ENCODE results near the gene BLMH.

BLMH gene

DNA sequence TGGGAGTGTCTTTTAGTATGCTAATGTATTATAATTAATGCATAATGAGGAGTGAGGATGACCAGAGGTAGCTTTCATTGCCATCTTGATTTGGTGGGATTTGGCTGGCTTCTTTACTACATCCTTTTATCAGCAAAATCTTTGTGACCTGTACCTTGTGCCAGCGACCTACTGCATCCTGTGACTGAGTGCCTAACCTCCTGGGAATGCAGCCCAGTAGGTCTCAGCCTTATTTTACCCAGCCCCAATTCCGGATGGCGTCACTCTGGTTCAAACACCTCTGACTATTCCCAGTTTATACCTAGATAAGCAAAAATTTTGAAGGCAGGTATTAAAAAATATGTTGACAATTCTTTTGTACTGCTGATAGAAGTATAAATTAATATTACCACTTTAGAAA, 10.5 kb upstream of the BLMH start:
- Histone ChIP-seq H3K9ac (ENCODE audit: low read length) (no peak overlapping the region), H3K27ac (ENCODE audit: low read depth, low read length) (no peak overlapping the region), H3K9me3 (ENCODE audit: low read length) (no peaks in the 10 kb centered on the region), H3K27me3 (ENCODE audit: control insufficient read depth in 1 of 2, insufficient read depth in 2 of 2, low read length in 2 of 2) (no peaks in the 10 kb centered on the region), H3K36me3 (ENCODE audit: insufficient read depth, low read length) (no peaks in the 10 kb centered on the region), H3K4me1 (ENCODE audit: insufficient read depth, low read length) (no peaks in the 10 kb centered on the region), H3K4me3 (ENCODE audit: low read depth in 1 of 2, low read length in 2 of 2) (no peak overlapping the region)

DNA sequence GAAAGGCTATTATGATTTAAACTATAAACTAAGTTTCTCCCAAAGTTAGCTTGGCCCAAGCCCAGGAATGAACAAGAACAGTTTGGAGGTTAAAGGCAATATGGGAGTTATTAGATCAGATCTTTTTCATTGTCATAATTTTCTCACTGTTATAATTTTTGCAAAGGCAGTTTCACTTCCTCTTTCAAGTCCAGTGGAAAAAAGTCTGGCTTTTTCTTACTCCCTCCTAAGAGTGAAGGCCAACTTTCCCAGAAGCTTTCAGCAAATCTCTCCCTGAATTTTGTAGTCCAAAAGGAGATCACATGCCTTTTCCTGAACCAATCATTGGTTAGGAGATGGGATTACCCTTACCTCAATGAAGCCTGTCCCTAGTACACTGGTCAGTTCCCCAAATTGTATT, 9.1 kb upstream of the BLMH start:
- no peak overlapping the region for H3K27ac ChIP-seq (ENCODE audit: low read depth, low read length)
- no peaks in the 10 kb centered on the region for H3K27me3 ChIP-seq (ENCODE audit: control insufficient read depth in 1 of 2, insufficient read depth in 2 of 2, low read length in 2 of 2)
- no peaks in the 10 kb centered on the region for H3K9me3 ChIP-seq (ENCODE audit: low read length)
- H3K36me3 ChIP-seq (ENCODE audit: insufficient read depth, low read length), result no peaks in the 10 kb centered on the region
- H3K4me3 ChIP-seq (ENCODE audit: low read depth in 1 of 2, low read length in 2 of 2), result no peak overlapping the region
- no peaks in the 10 kb centered on the region for H3K4me1 ChIP-seq (ENCODE audit: insufficient read depth, low read length)
- H3K9ac ChIP-seq (ENCODE audit: low read length), result no peak overlapping the region

DNA sequence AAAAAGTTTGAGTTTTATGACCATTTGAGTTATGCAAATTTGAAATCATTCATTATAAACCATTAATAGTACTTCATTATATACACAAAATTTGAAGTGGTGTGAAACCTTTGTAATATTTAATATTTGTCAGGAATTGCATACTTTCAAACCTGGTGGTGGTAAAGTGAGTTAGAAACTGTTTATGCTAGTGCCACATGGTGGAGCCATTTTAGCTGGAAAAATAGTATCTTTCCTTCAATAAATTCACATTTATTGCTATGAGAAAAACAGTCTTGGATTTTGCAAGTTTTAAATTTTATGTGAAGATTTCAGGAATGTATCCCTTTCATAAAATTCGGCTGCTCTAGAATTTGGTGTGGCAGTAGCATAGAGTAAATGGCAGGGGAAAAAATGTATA, 7.3 kb upstream of the BLMH start:
- Histone ChIP-seq H3K4me1 (ENCODE audit: insufficient read depth, low read length) (no peaks in the 10 kb centered on the region), H3K36me3 (ENCODE audit: insufficient read depth, low read length) (no peaks in the 10 kb centered on the region), H3K9me3 (ENCODE audit: low read length) (no peaks in the 10 kb centered on the region), H3K4me3 (ENCODE audit: low read depth in 1 of 2, low read length in 2 of 2) (no peak overlapping the region), H3K27me3 (ENCODE audit: control insufficient read depth in 1 of 2, insufficient read depth in 2 of 2, low read length in 2 of 2) (no peaks in the 10 kb centered on the region), H3K9ac (ENCODE audit: low read length) (no peak overlapping the region), H3K27ac (ENCODE audit: low read depth, low read length) (no peak overlapping the region)

GRCh38 chr17:30297715-30298114, 6.0 kb upstream of the BLMH start:
- H3K27ac ChIP-seq (ENCODE audit: low read depth, low read length), result no peak overlapping the region
- H3K9me3 ChIP-seq (ENCODE audit: low read length), result no peaks in the 10 kb centered on the region
- H3K4me3 ChIP-seq (ENCODE audit: low read depth in 1 of 2, low read length in 2 of 2), result no peak overlapping the region
- no peaks in the 10 kb centered on the region for H3K27me3 ChIP-seq (ENCODE audit: control insufficient read depth in 1 of 2, insufficient read depth in 2 of 2, low read length in 2 of 2)
- no peak overlapping the region for H3K9ac ChIP-seq (ENCODE audit: low read length)
- no peaks in the 10 kb centered on the region for H3K4me1 ChIP-seq (ENCODE audit: insufficient read depth, low read length)
- no peaks in the 10 kb centered on the region for H3K36me3 ChIP-seq (ENCODE audit: insufficient read depth, low read length)

GRCh38 chr17:30296499-30297080, 4.8 kb upstream of the BLMH start:
- no peak overlapping the region for H3K4me3 ChIP-seq (ENCODE audit: low read depth in 1 of 2, low read length in 2 of 2)

GRCh38 chr17:30292286-30292858, 628 bp upstream of the BLMH start:
- Histone ChIP-seq H3K4me3 (ENCODE audit: low read depth in 1 of 2, low read length in 2 of 2) (peak overlapping the region; percentile 58 to 98), H3K27me3 (ENCODE audit: control insufficient read depth in 1 of 2, insufficient read depth in 2 of 2, low read length in 2 of 2) (no peaks in the 10 kb centered on the region), H3K9ac (ENCODE audit: low read length) (peak overlapping the region; percentile 55), H3K36me3 (ENCODE audit: insufficient read depth, low read length) (peaks cover 9% of the 10 kb centered on the region), H3K4me1 (ENCODE audit: insufficient read depth, low read length) (peaks cover 12% of the 10 kb centered on the region), H3K9me3 (ENCODE audit: low read length) (no peaks in the 10 kb centered on the region), H3K27ac (ENCODE audit: low read depth, low read length) (peak overlapping the region; percentile 74)

More at GRCh38 chr17:30296499-30297080, 4.8 kb upstream of the BLMH start:
- no peak overlapping the region for H3K27ac ChIP-seq (ENCODE audit: low read depth, low read length)
- H3K9ac ChIP-seq (ENCODE audit: low read length), result no peak overlapping the region
- H3K9me3 ChIP-seq (ENCODE audit: low read length), result no peaks in the 10 kb centered on the region
- no peaks in the 10 kb centered on the region for H3K4me1 ChIP-seq (ENCODE audit: insufficient read depth, low read length)
- no peaks in the 10 kb centered on the region for H3K36me3 ChIP-seq (ENCODE audit: insufficient read depth, low read length)
- H3K27me3 ChIP-seq (ENCODE audit: control insufficient read depth in 1 of 2, insufficient read depth in 2 of 2, low read length in 2 of 2), result no peaks in the 10 kb centered on the region

DNA sequence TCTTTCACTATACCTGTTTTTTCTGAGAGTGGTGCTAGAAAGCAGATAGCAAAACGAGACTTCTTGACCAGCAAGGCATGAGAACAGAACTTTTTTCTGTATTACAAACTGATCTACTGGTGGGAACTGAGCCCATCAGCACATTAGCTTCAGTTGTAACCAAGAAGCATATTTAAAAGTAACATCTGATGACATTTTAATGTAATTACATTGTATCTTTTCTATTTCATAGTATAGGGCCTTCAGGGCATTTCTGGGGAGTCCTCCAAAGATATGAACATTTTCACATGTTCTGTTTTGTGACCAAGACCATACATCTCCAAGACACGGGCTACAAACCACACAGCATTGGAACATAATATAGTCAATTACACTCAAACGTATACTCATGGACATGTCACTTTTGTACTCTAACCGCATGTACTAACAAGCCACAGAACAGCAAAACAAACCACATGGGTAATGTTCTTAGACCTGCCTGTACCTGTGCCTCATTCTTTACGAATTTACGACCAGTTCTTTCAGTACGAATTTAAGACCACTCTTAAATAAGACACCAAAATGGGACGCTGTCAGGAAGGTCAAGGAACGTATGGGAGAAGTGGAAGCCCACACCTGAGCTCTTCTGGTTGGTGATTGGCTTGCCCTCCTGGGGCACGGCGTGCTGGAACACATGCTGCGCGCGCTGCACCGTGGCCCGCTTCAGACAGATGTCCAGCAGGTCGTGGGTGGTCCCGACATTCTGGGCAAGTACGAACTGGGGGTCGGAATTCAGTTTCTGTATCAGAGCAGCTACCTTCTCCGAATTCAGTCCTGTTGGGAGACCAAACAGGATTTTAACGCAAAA, 825 bp downstream of the BLMH start:
- Histone ChIP-seq H3K27me3 (ENCODE audit: control insufficient read depth in 1 of 2, insufficient read depth in 2 of 2, low read length in 2 of 2) (no peaks in the 10 kb centered on the region), H3K27ac (ENCODE audit: low read depth, low read length) (peak overlapping the region; percentile 63), H3K4me1 (ENCODE audit: insufficient read depth, low read length) (peaks cover 12% of the 10 kb centered on the region), H3K9me3 (ENCODE audit: low read length) (no peaks in the 10 kb centered on the region), H3K4me3 (ENCODE audit: low read depth in 1 of 2, low read length in 2 of 2) (peak overlapping the region; percentile 87 to 98), H3K36me3 (ENCODE audit: insufficient read depth, low read length) (peaks cover 20% of the 10 kb centered on the region), H3K9ac (ENCODE audit: low read length) (peak overlapping the region; percentile 66)

DNA sequence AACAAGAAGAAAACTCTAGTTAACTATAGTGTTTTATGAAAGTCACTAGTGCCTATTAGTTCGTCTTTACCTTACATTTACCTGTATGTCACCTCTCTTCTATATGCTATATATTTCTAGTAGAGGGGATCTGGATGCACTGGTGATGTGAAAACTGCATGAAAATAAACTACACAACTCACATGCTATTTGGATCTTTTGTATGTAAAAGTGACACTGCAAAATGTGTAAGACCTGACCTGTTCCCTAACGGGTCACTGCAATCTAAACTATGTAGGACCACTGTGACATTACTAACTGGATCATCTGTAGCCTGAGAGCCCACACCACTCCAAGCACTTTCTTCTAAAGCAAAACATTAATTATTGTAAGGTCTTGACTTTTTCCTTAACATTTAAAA, 1.7 kb downstream of the BLMH start:
- Histone ChIP-seq H3K27me3 (ENCODE audit: control insufficient read depth in 1 of 2, insufficient read depth in 2 of 2, low read length in 2 of 2) (no peaks in the 10 kb centered on the region), H3K27ac (ENCODE audit: low read depth, low read length) (no peak overlapping the region), H3K9me3 (ENCODE audit: low read length) (no peaks in the 10 kb centered on the region), H3K9ac (ENCODE audit: low read length) (no peak overlapping the region), H3K36me3 (ENCODE audit: insufficient read depth, low read length) (peaks cover 28% of the 10 kb centered on the region), H3K4me1 (ENCODE audit: insufficient read depth, low read length) (peaks cover 12% of the 10 kb centered on the region), H3K4me3 (ENCODE audit: low read depth in 1 of 2, low read length in 2 of 2) (no peak overlapping the region)

DNA sequence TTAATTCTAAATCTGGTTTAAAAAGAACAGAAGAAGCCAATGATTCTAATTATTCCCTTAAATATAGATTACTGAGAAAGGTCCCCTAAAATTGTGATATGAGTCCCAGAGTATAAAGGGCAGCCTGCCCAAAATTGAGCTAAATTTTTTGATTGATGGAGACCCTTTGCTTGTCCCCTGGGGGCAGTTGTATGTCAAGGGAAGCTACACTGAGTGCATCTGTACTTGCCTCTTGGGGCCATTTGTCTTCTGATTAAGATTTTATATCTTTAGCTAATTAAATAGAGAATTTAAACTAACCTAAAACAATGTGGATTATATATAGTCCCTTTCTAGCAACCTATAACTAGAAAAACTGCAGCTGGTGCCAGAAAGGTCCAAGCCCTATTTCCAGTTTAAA, 12.6 kb downstream of the BLMH start:
- H3K9me3 ChIP-seq (ENCODE audit: low read length), result no peaks in the 10 kb centered on the region
- H3K4me3 ChIP-seq (ENCODE audit: low read depth in 1 of 2, low read length in 2 of 2), result no peak overlapping the region
- no peak overlapping the region for H3K27ac ChIP-seq (ENCODE audit: low read depth, low read length)
- H3K27me3 ChIP-seq (ENCODE audit: control insufficient read depth in 1 of 2, insufficient read depth in 2 of 2, low read length in 2 of 2), result no peaks in the 10 kb centered on the region
- no peak overlapping the region for H3K9ac ChIP-seq (ENCODE audit: low read length)
- H3K36me3 ChIP-seq (ENCODE audit: insufficient read depth, low read length), result peaks cover 27% of the 10 kb centered on the region
- H3K4me1 ChIP-seq (ENCODE audit: insufficient read depth, low read length), result no peaks in the 10 kb centered on the region

- Histone ChIP-seq H3K27ac (ENCODE audit: low read depth, low read length) (no peak overlapping the region), H3K27me3 (ENCODE audit: control insufficient read depth in 1 of 2, insufficient read depth in 2 of 2, low read length in 2 of 2) (no peaks in the 10 kb centered on the region), H3K4me3 (ENCODE audit: low read depth in 1 of 2, low read length in 2 of 2) (no peak overlapping the region), H3K4me1 (ENCODE audit: insufficient read depth, low read length) (no peaks in the 10 kb centered on the region), H3K36me3 (ENCODE audit: insufficient read depth, low read length) (peaks cover 33% of the 10 kb centered on the region), H3K9ac (ENCODE audit: low read length) (no peak overlapping the region), H3K9me3 (ENCODE audit: low read length) (no peaks in the 10 kb centered on the region)
These were observed 13.7 kb downstream of the BLMH start for GRCh38 chr17:30278032-30278431.

GRCh38 chr17:30275911-30276310, 15.8 kb downstream of the BLMH start:
- no peak overlapping the region for H3K9ac ChIP-seq (ENCODE audit: low read length)
- no peaks in the 10 kb centered on the region for H3K9me3 ChIP-seq (ENCODE audit: low read length)
- no peaks in the 10 kb centered on the region for H3K4me1 ChIP-seq (ENCODE audit: insufficient read depth, low read length)
- no peak overlapping the region for H3K27ac ChIP-seq (ENCODE audit: low read depth, low read length)
- H3K4me3 ChIP-seq (ENCODE audit: low read depth in 1 of 2, low read length in 2 of 2), result no peak overlapping the region
- peaks cover 45% of the 10 kb centered on the region for H3K36me3 ChIP-seq (ENCODE audit: insufficient read depth, low read length)
- H3K27me3 ChIP-seq (ENCODE audit: control insufficient read depth in 1 of 2, insufficient read depth in 2 of 2, low read length in 2 of 2), result no peaks in the 10 kb centered on the region

Data from muscle layer of colon (tissue), 2 donors.